Measurements from ENCODE around the gene BMPER.

Gene BMPER

DNA sequence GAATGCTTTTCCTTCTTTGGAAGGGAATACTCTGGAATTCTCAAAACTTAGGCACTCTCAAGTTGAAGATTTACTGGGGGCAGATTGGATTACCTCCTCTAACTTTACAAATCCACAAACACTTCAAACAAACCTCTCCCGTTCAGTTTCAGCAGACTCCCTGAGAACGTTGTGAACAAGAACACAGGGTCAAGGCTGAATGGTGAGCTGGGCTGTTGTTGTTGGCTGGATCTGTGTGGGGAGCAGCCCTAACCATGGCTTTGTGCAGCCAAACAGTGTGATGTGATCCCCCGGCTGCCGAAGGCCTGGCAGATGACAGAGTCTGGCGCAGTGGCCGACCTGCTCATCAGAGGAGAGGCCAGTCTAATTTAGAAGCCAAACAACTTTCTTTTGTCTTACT, 93.1 kb downstream of the BMPER start:
- no peak for TF ChIP-seq CTCF (IDR thresholded peaks at IDR 0.05; ENCODE audit: borderline replicate concordance, control extremely low read depth, extremely low read depth, insufficient read depth, missing control alignments)
- DNase-seq (ENCODE audit: low spot score): no peak
- in situ Hi-C loops (cut with MboI; ENCODE audit: low sequenced_read_pairs, unreplicated experiment): no loop called here

- DNase-seq (ENCODE audit: low spot score): no peak
- in situ Hi-C loops (cut with MboI; ENCODE audit: low sequenced_read_pairs, unreplicated experiment): no loop called here
- no peak for TF ChIP-seq CTCF (IDR thresholded peaks at IDR 0.05; ENCODE audit: borderline replicate concordance, control extremely low read depth, extremely low read depth, insufficient read depth, missing control alignments)
Observed at GRCh38 chr7:34011017-34011695, 105.8 kb downstream of the BMPER start.

DNA sequence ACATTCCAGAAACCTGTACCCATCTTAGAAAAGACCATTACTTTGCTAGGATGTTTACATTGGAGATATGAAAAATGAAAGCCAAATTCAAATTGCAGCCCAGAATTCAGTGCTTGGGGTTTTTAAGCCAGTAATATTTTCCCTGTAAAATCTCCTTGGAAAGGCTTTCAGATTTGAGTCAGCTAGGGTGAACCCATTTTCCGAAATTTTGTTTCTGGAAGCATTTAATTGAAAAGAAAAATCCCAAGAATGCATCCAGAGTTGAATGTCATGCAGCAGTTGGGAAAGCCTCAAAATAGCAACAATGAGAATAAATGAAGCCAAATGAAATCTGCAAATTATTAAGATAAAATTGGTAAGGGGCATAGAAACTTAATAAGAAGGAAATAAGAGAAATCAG, 106.4 kb downstream of the BMPER start:
- in situ Hi-C loops (cut with MboI; ENCODE audit: low sequenced_read_pairs, unreplicated experiment): no loop called here
- no peak for DNase-seq (ENCODE audit: low spot score)
- TF ChIP-seq CTCF (IDR thresholded peaks at IDR 0.05; ENCODE audit: borderline replicate concordance, control extremely low read depth, extremely low read depth, insufficient read depth, missing control alignments): no peak

GRCh38 chr7:34013421-34013820, 108.1 kb downstream of the BMPER start:
- in situ Hi-C loops (cut with MboI; ENCODE audit: low sequenced_read_pairs, unreplicated experiment): no loop called here
- no peak for TF ChIP-seq CTCF (IDR thresholded peaks at IDR 0.05; ENCODE audit: borderline replicate concordance, control extremely low read depth, extremely low read depth, insufficient read depth, missing control alignments)
- no peak for DNase-seq (ENCODE audit: low spot score)

- TF ChIP-seq CTCF (IDR thresholded peaks at IDR 0.05; ENCODE audit: borderline replicate concordance, control extremely low read depth, extremely low read depth, insufficient read depth, missing control alignments): no peak
- in situ Hi-C loops (cut with MboI; ENCODE audit: low sequenced_read_pairs, unreplicated experiment): no loop called here
- no peak for DNase-seq (ENCODE audit: low spot score)
Observed at GRCh38 chr7:34015651-34016050, 110.3 kb downstream of the BMPER start.

- in situ Hi-C loops (cut with MboI; ENCODE audit: low sequenced_read_pairs, unreplicated experiment): no loop called here
- DNase-seq (ENCODE audit: low spot score): no peak
- TF ChIP-seq CTCF (IDR thresholded peaks at IDR 0.05; ENCODE audit: borderline replicate concordance, control extremely low read depth, extremely low read depth, insufficient read depth, missing control alignments): no peak
Observed at GRCh38 chr7:34016876-34017275, 111.5 kb downstream of the BMPER start.

All from GM13976 (cell line).